Natural killer cell (primary cell): Measurements from ENCODE around the gene STARD3. TPM values are rescaled to one million over a fixed set of nuclear protein-coding genes. Genes with fewer than 3 reads are reported as not detected.

Experiments
- ATAC-seq, 3 donors: fragments of 150-1000 bp in 2 of 3; fragments of 200-7000 bp in 1 of 3; cut with Tn5 transposase; 1 replicate in 1 of 3; 2 replicates in 2 of 3; pipeline ENCODE4 v1.10.0; 2021; ENCODE audit warnings: mild to moderate bottlenecking in 2 of 3, moderate library complexity in 2 of 3
- DNase-seq, 2 donors: peaks; one replicate each; pipeline versions ENCODE4 v3.0.0 to v3.0.0-alpha.2; 2013 to 2021; ENCODE audit warnings: mixed read lengths in 1 of 2
- H3K27ac ChIP-seq: one replicate; pipeline ENCODE4 v1.5.1; 2013; ENCODE audit warnings: mild to moderate bottlenecking, low read length
- H3K27me3 ChIP-seq: one replicate; pipeline ENCODE4 v1.6.1; 2013; ENCODE audit warnings: low read length; ENCODE audit not compliant: control insufficient read depth, insufficient read depth
- H3K36me3 ChIP-seq: one replicate; pipeline ENCODE4 v1.6.1; 2013; ENCODE audit warnings: low read length; ENCODE audit not compliant: control insufficient read depth, insufficient read depth
- H3K4me1 ChIP-seq: one replicate; pipeline ENCODE4 v1.6.1; 2013; ENCODE audit warnings: low read length; ENCODE audit not compliant: control insufficient read depth, insufficient read depth
- H3K4me3 ChIP-seq: one replicate; pipeline ENCODE4 v1.5.1; 2013; ENCODE audit warnings: low read length
- H3K9me3 ChIP-seq: one replicate; pipeline ENCODE4 v1.6.1; 2013; ENCODE audit warnings: low read length; ENCODE audit not compliant: control insufficient read depth, insufficient read depth
- H3K27ac Mint-ChIP-seq, 2 donors: one replicate each; pipeline ENCODE4 v1.8.0; 2022; ENCODE audit warnings: mild to moderate bottlenecking in 2 of 2, mixed read lengths in 2 of 2, moderate library complexity in 1 of 2
- H3K27me3 Mint-ChIP-seq, 2 donors: one replicate each; pipeline ENCODE4 v1.8.0; 2022; ENCODE audit warnings: low read depth in 2 of 2, mixed read lengths in 2 of 2
- H3K36me3 Mint-ChIP-seq: one replicate; pipeline ENCODE4 v1.8.0; 2022; ENCODE audit warnings: mixed read lengths
- H3K4me1 Mint-ChIP-seq, 2 donors: one replicate each; pipeline ENCODE4 v1.8.0; 2022; ENCODE audit warnings: mixed read lengths in 2 of 2
- H3K4me3 Mint-ChIP-seq: one replicate; pipeline ENCODE4 v1.8.0; 2022; ENCODE audit warnings: mild to moderate bottlenecking, moderate library complexity, mixed read lengths
- H3K9me3 Mint-ChIP-seq, 2 donors: one replicate each; pipeline ENCODE4 v1.8.0; 2022; ENCODE audit warnings: mixed read lengths in 2 of 2
- CTCF ChIP-seq: fragments of 200-600 bp; IDR thresholded peaks from one replicate; pipeline ENCODE4 v1.8.0; 2022; ENCODE audit warnings: antibody characterized with exemption
- WGBS: methylation state at CpG from one replicate; pipeline ENCODE4 v1.1.7; 2013; ENCODE audit warnings: missing lambda C conversion rate; ENCODE audit not compliant: insufficient coverage; 5-methylcytosine and 5-hydroxymethylcytosine counted together
- intact Hi-C: fragments of 100-400 bp; cut with micrococcal nuclease; formaldehyde crosslinking; loops from one replicate; pipeline ENCODE4 v1.14.2; 2022
- total RNA-seq, 4 donors: library from RNA; stranded (reverse); fragments of 120-200 nt in 1 of 4; gene quantifications; one replicate each; pipeline versions ENCODE4 v1.2.3 to v1.2.4, GENCODE V29; 2013 to 2022

The STARD3 gene
- total RNA-seq, 3 donors from 2014 or later (not counting 1 experiment from before 2014, with no cell fraction given), result 97.1 to 115 (median 105) TPM

DNA sequence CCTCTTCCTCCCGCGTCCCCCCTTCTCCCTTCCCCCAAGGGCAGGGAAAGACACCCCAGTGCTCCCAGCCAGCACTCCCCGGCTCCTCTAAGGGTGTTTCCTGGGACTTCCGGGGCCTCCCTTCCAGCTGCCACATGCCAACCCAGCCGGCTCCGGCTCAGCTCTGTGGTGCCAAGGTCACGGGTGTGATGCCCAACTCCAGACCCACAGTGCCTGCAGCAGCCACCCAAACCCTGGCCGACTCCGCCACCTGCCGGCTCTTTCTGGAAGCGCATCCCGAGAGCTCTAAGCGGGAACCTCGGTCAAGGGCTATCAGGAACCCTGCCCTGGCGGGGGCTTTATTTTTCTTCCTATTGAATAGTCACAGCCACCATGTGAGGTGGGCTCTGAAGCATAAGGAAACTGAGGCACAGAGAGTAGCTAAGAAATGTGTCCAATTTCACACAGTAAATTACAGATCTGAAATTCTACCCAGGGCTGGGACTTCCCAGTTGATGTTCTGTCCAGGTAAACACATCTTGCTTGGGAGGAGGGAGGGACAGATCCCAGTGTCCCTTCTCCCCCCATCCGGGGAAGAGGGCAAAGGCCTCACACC, 13.5 kb upstream of the STARD3 start:
- 6% methylated on average over 16 of the region's 16 CpGs for WGBS
- H3K27me3 ChIP-seq, result peaks cover 13% of the 10 kb centered on the region
- DNase-seq (peak; percentile 87 to 90), ATAC-seq (peak; percentile 69 to 78 (median 78))
- Mint-ChIP-seq H3K27ac (no peak overlapping the region), H3K27me3 (peaks cover 10 to 26% of the 10 kb centered on the region in 2 donors), H3K36me3 (no peaks in the 10 kb centered on the region), H3K9me3 (no peaks in the 10 kb centered on the region), H3K4me3 (no peak overlapping the region), H3K4me1 (peaks cover 18 to 35% of the 10 kb centered on the region in 2 donors)
- intact Hi-C loops, result loop anchor here (1.0 to 5.0 kb wide), 4 partner anchors 13 to 357 kb away; partner anchors contain the start of genes PNMT, PSMD3, STARD3 and TCAP
- no peak overlapping the region for H3K27ac ChIP-seq
- peak; percentile 95 for TF ChIP-seq CTCF
- H3K4me1 ChIP-seq, result peaks cover 31% of the 10 kb centered on the region
- H3K9me3 ChIP-seq, result no peaks in the 10 kb centered on the region
- no peaks in the 10 kb centered on the region for H3K36me3 ChIP-seq
- no peak overlapping the region for H3K4me3 ChIP-seq

- WGBS, result 89% methylated on average over 8 of the region's 8 CpGs
- Mint-ChIP-seq H3K4me1 (peaks cover 16 to 32% of the 10 kb centered on the region in 2 donors), H3K4me3 (no peak overlapping the region), H3K36me3 (no peaks in the 10 kb centered on the region), H3K27me3 (peaks cover 10 to 27% of the 10 kb centered on the region in 2 donors), H3K27ac (no peak overlapping the region), H3K9me3 (no peaks in the 10 kb centered on the region)
- TF ChIP-seq CTCF, result no peak
- no peaks in the 10 kb centered on the region for H3K9me3 ChIP-seq
- no peak for ATAC-seq
- intact Hi-C loops, result loop anchor here (5.0 kb wide), 1 partner anchor 43 kb away; the partner anchor contains the start of genes PNMT and TCAP
- H3K27me3 ChIP-seq, result peaks cover 13% of the 10 kb centered on the region
- H3K36me3 ChIP-seq, result no peaks in the 10 kb centered on the region
- DNase-seq, result no peak
- H3K4me1 ChIP-seq, result peaks cover 28% of the 10 kb centered on the region
- no peak overlapping the region for H3K27ac ChIP-seq
- no peak overlapping the region for H3K4me3 ChIP-seq
These were observed 12.6 kb upstream of the STARD3 start for GRCh38 chr17:39624313-39624712.

- H3K4me1 ChIP-seq, result peaks cover 28% of the 10 kb centered on the region
- DNase-seq (no peak), ATAC-seq (no peak)
- H3K27ac ChIP-seq, result no peak overlapping the region
- Mint-ChIP-seq H3K27me3 (peaks cover 10 to 25% of the 10 kb centered on the region in 2 donors), H3K9me3 (no peaks in the 10 kb centered on the region), H3K36me3 (no peaks in the 10 kb centered on the region), H3K4me3 (no peak overlapping the region), H3K4me1 (peaks cover 16 to 32% of the 10 kb centered on the region in 2 donors), H3K27ac (no peak overlapping the region)
- no peak for TF ChIP-seq CTCF
- intact Hi-C loops, result no loop called here
- peaks cover 13% of the 10 kb centered on the region for H3K27me3 ChIP-seq
- no peak overlapping the region for H3K4me3 ChIP-seq
- H3K9me3 ChIP-seq, result no peaks in the 10 kb centered on the region
- 89% methylated on average over 4 of the region's 5 CpGs for WGBS
- no peaks in the 10 kb centered on the region for H3K36me3 ChIP-seq
These were observed 11.7 kb upstream of the STARD3 start for GRCh38 chr17:39625198-39625785.
